Measurements from ENCODE around the gene NFATC2. TPM values are rescaled to one million over a fixed set of nuclear protein-coding genes. Genes with fewer than 3 reads are reported as not detected.
"Not testable (repeated sequence)": the region's sequence is repeated elsewhere in the genome, so short reads cannot be mapped to it uniquely, and the experiment has no call there.

NFATC2 gene
- total RNA-seq, 6 experiments from 2014 or later = 3.9 to 7.1 (median 4.7) TPM

- Histone ChIP-seq H3K9me3 (no peaks in the 10 kb centered on the region), H3K4me1 (no peaks in the 10 kb centered on the region), H3K27me3 (no peaks in the 10 kb centered on the region), H3K27ac (no peak overlapping the region), H3K4me3 (no peak overlapping the region), H3K36me3 (no peaks in the 10 kb centered on the region)
- DNase-seq (no peak), ATAC-seq (no peak)
- TF ChIP-seq CTCF (IDR thresholded peaks at IDR 0.05) (no peak), POLR2A (IDR thresholded peaks at IDR 0.05) (no peak)
- WGBS (ENCODE audit: insufficient coverage, low coverage, low lambda C conversion rate, missing lambda C conversion rate) = 43% methylated on average over 1 of the region's 1 CpG
- intact Hi-C loops (cut with DNase I) = no loop called here
These were observed 194.7 kb downstream of the NFATC2 start for GRCh38 chr20:51347831-51348230.

- no peak overlapping the region for H3K4me3 ChIP-seq
- H3K36me3 ChIP-seq = no peaks in the 10 kb centered on the region
- no peaks in the 10 kb centered on the region for H3K9me3 ChIP-seq
- H3K27me3 ChIP-seq = no peaks in the 10 kb centered on the region
- no peak for DNase-seq
- H3K4me1 ChIP-seq = no peaks in the 10 kb centered on the region
- intact Hi-C loops (cut with DNase I) = no loop called here
- TF ChIP-seq POLR2A (IDR thresholded peaks at IDR 0.05) (no peak), CTCF (IDR thresholded peaks at IDR 0.05) (no peak)
- no peak overlapping the region for H3K27ac ChIP-seq
- WGBS (ENCODE audit: insufficient coverage, low coverage, low lambda C conversion rate, missing lambda C conversion rate) = 58% methylated on average over 4 of the region's 8 CpGs
- no peak for ATAC-seq
These were observed 195.6 kb downstream of the NFATC2 start for GRCh38 chr20:51346686-51347485.

- Histone ChIP-seq H3K27me3 (no peaks in the 10 kb centered on the region), H3K4me3 (no peak overlapping the region), H3K36me3 (no peaks in the 10 kb centered on the region), H3K4me1 (no peaks in the 10 kb centered on the region), H3K9me3 (no peaks in the 10 kb centered on the region), H3K27ac (no peak overlapping the region)
- intact Hi-C loops (cut with DNase I) = no loop called here
- ATAC-seq = no peak
- no peak for DNase-seq
- TF ChIP-seq CTCF (IDR thresholded peaks at IDR 0.05) = no peak
- no peak for TF ChIP-seq POLR2A (IDR thresholded peaks at IDR 0.05)
- 34% methylated on average over 4 of the region's 8 CpGs for WGBS (ENCODE audit: insufficient coverage, low coverage, low lambda C conversion rate, missing lambda C conversion rate)
These were observed 196.9 kb downstream of the NFATC2 start for GRCh38 chr20:51345601-51346101.

- H3K9me3 ChIP-seq; ATAC-seq; H3K27ac ChIP-seq; H3K36me3 ChIP-seq; intact Hi-C loops (cut with DNase I); DNase-seq; H3K4me3 ChIP-seq; H3K4me1 ChIP-seq; H3K27me3 ChIP-seq: not testable (repeated sequence)
- WGBS (ENCODE audit: insufficient coverage, low coverage, low lambda C conversion rate, missing lambda C conversion rate) = 48% methylated on average over 3 of the region's 3 CpGs
These were observed 198.7 kb downstream of the NFATC2 start for GRCh38 chr20:51343802-51344201.

GRCh38 chr20:51342510-51343236, 199.8 kb downstream of the NFATC2 start:
- TF ChIP-seq CTCF (IDR thresholded peaks at IDR 0.05) = no peak
- TF ChIP-seq POLR2A (IDR thresholded peaks at IDR 0.05) = no peak
- DNase-seq = no peak
- intact Hi-C loops (cut with DNase I) = no loop called here
- no peaks in the 10 kb centered on the region for H3K27me3 ChIP-seq
- H3K36me3 ChIP-seq = no peaks in the 10 kb centered on the region
- 62% methylated on average over 7 of the region's 8 CpGs for WGBS (ENCODE audit: insufficient coverage, low coverage, low lambda C conversion rate, missing lambda C conversion rate)
- no peak overlapping the region for H3K27ac ChIP-seq
- ATAC-seq = no peak
- no peaks in the 10 kb centered on the region for H3K4me1 ChIP-seq
- H3K9me3 ChIP-seq = no peaks in the 10 kb centered on the region
- no peak overlapping the region for H3K4me3 ChIP-seq
